HepG2 (cell line): ENCODE measurements around the gene IVD. TPM values are rescaled to one million over a fixed set of nuclear protein-coding genes. Genes with fewer than 3 reads are reported as not detected.

Experiments
- FOXO1 ChIP-seq: sonication (generic); formaldehyde crosslinking; IDR thresholded peaks from 2 replicates; pipeline ENCODE4 v1.4.0; 2020; ENCODE audit warnings: missing genetic modification reagents
- HNF4G ChIP-seq, 2 experiments: sonication (generic) in 1 of 2; formaldehyde crosslinking in 1 of 2; IDR thresholded peaks; 2 replicates each; pipeline versions ENCODE4 v1.4.0 to v1.6.1; 2011 to 2020; ENCODE audit warnings: borderline replicate concordance in 2 of 2, low read depth in 2 of 2, mild to moderate bottlenecking in 2 of 2, low read length in 1 of 2, missing genetic modification reagents in 1 of 2, moderate library complexity in 1 of 2
- MXI1 ChIP-seq: IDR thresholded peaks from 3 replicates; pipeline ENCODE4 v1.6.1; 2012; ENCODE audit warnings: low read depth, low read length, inconsistent platforms, borderline replicate concordance
- NRL ChIP-seq: sonication (generic); formaldehyde crosslinking; IDR thresholded peaks from 2 replicates; pipeline ENCODE4 v1.5.0; 2020; ENCODE audit warnings: missing genetic modification reagents, mild to moderate bottlenecking, moderate library complexity, borderline replicate concordance
- SIN3B ChIP-seq: fragments of 150-350 bp; IDR thresholded peaks from 2 replicates; pipeline ENCODE4 v1.6.1; 2014; ENCODE audit warnings: low read length
- SOX5 ChIP-seq: IDR thresholded peaks from 2 replicates; pipeline ENCODE4 v1.6.1; 2016; ENCODE audit warnings: borderline replicate concordance
- ZFX ChIP-seq: sonication (generic); formaldehyde crosslinking; IDR thresholded peaks from 2 replicates; pipeline ENCODE4 v1.4.0; 2020; ENCODE audit warnings: mild to moderate bottlenecking, low read depth, missing genetic modification reagents, moderate library complexity
- ZNF224 ChIP-seq: sonication (generic); formaldehyde crosslinking; IDR thresholded peaks from 2 replicates; pipeline ENCODE4 v1.5.0; 2020; ENCODE audit warnings: mild to moderate bottlenecking, missing genetic modification reagents
- ZNF343 ChIP-seq: sonication (generic); formaldehyde crosslinking; IDR thresholded peaks from 2 replicates; pipeline ENCODE4 v1.4.0; 2020; ENCODE audit warnings: mild to moderate bottlenecking, missing genetic modification reagents
- polyA plus RNA-seq, 8 experiments: library from polyadenylated mRNA; depleted of rRNA in 3 of 8; stranded (reverse) in 7 of 8; unstranded in 1 of 8; fragments of >200 nt; fragmentation: Illumina TruSeq in 4 of 8; extraction: Trizol in 4 of 8; gene quantifications; 2 replicates each; pipeline versions ENCODE4 v1.2.1 to v1.2.3, GENCODE V29; 2011 to 2016; ENCODE audit warnings: low read depth in 4 of 8, missing spikeins in 1 of 8, mixed read lengths in 1 of 8; ENCODE audit not compliant: insufficient read depth in 1 of 8
- total RNA-seq, 5 experiments: library from RNA; depleted of rRNA; stranded (reverse); fragments of >200 nt; fragmentation: Illumina TruSeq; extraction: Trizol; gene quantifications; 2 replicates each; pipeline ENCODE4 v1.2.3, GENCODE V29; 2016; ENCODE audit warnings: low read depth in 1 of 5
- TF ChIP-seq, protein P1 (sequence below), 2 experiments: sonication (generic) in 1 of 2; formaldehyde crosslinking in 1 of 2; IDR thresholded peaks; 2 replicates each; pipeline versions ENCODE4 v1.6.1 to v1.9.0; 2014 to 2022; ENCODE audit warnings: antibody characterized with exemption in 1 of 2, borderline replicate concordance in 1 of 2, inconsistent platforms in 1 of 2, low read depth in 1 of 2, missing genetic modification reagents in 1 of 2
- TF ChIP-seq, protein P2 (sequence below): conservative IDR thresholded peaks from 2 replicates; pipeline ENCODE4 v1.6.1; 2018; ENCODE audit warnings: missing genetic modification reagents
- TF ChIP-seq, protein P3 (sequence below): IDR thresholded peaks from 2 replicates; pipeline ENCODE4 v1.6.1; 2016; ENCODE audit warnings: missing genetic modification reagents, missing compliant biosample characterization
- TF ChIP-seq, protein P4 (sequence below): sonication (generic); formaldehyde crosslinking; conservative IDR thresholded peaks from 2 replicates; pipeline ENCODE4 v1.8.0; 2022; ENCODE audit warnings: mild to moderate bottlenecking, moderate library complexity, missing genetic modification reagents
- TF ChIP-seq, protein P5 (sequence below): sonication (generic); formaldehyde crosslinking; IDR thresholded peaks from 2 replicates; pipeline ENCODE4 v1.4.0; 2020; ENCODE audit warnings: mild to moderate bottlenecking, missing genetic modification reagents

The IVD gene
- total and polyA plus RNA-seq, 2 of the 13 experiments (the other 11 are each of a cell fraction or from before 2014, with no cell fraction given): 48.0 to 53.9 TPM

DNA sequence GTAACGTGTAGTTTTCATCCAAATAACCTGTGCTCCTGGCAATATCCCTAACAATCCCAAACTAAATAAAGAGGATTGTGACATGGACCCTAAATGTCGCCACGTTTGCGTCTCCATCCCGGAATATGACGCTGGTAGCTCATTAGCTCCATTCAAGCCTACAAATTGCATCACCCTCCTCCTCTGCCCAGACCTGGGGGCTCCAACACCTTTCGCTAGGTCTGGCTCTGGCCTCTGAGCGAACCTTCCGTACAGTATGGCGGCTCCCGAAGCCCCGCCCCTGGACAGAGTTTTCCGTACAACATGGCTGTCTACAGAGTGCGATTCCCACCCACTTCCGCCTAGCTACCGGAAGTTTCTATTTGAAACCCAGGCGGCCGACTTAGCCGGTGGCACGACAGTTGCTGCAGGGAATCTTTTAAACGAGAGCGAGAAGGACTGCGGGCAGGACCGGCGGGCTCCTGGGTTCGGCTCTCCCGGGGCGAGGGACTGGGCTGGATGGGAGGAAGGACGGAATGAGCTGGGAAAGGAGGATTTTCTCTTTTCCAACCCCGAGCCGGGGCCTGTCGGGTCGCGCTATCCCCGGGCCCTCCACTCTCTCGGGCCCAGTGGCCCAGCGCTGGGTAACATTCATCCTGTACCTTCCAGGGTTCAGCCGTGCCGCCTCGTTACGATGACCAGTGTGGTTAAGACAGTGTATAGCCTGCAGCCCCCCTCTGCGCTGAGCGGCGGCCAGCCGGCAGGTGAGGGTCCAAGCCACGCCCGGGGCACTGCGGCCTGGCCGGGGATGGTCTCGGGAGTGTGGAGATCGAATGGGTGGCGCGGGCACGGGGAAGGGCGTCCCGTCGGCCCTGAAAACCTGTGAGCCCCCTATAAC is 22.8 kb upstream of the IVD start, which contains the start of gene KNSTRN (continued):
- TF ChIP-seq, protein P1, sequence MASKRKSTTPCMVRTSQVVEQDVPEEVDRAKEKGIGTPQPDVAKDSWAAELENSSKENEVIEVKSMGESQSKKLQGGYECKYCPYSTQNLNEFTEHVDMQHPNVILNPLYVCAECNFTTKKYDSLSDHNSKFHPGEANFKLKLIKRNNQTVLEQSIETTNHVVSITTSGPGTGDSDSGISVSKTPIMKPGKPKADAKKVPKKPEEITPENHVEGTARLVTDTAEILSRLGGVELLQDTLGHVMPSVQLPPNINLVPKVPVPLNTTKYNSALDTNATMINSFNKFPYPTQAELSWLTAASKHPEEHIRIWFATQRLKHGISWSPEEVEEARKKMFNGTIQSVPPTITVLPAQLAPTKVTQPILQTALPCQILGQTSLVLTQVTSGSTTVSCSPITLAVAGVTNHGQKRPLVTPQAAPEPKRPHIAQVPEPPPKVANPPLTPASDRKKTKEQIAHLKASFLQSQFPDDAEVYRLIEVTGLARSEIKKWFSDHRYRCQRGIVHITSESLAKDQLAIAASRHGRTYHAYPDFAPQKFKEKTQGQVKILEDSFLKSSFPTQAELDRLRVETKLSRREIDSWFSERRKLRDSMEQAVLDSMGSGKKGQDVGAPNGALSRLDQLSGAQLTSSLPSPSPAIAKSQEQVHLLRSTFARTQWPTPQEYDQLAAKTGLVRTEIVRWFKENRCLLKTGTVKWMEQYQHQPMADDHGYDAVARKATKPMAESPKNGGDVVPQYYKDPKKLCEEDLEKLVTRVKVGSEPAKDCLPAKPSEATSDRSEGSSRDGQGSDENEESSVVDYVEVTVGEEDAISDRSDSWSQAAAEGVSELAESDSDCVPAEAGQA (IDR thresholded peaks at IDR 0.05; ENCODE audit: low read depth): 0 out of 2 replicates have a peak, but pooled peaks have one; percentile 43
- TF ChIP-seq, protein P1 (CRISPR knock-in tag; IDR thresholded peaks at IDR 0.05; ENCODE audit: borderline replicate concordance): no peak
- TF ChIP-seq MXI1 (peak; percentile 83; the same call in 1 of the 3 replicates), ZNF343 (peak; percentile 77; the same call in 1 of the 2 replicates), ZNF224 (CRISPR knock-in tag) (peak; percentile 82; the same call in 1 of the 2 replicates), FOXO1 (CRISPR knock-in tag) (no peak), SIN3B (peak; percentile 87; the same call in 1 of the 2 replicates), NRL (CRISPR knock-in tag) (peak; percentile 89), SOX5 (0 out of 2 replicates have a peak, but pooled peaks have one; percentile 15), HNF4G (IDR thresholded peaks at IDR 0.05; ENCODE audit: borderline replicate concordance, low read depth, low read length) (no peak), HNF4G (CRISPR knock-in tag; IDR thresholded peaks at IDR 0.05; ENCODE audit: borderline replicate concordance, low read depth) (0 out of 2 replicates have a peak, but pooled peaks have one; percentile 22), ZFX (CRISPR knock-in tag) (peak; percentile 90; the same call in 1 of the 2 replicates)
- TF ChIP-seq, protein P2, sequence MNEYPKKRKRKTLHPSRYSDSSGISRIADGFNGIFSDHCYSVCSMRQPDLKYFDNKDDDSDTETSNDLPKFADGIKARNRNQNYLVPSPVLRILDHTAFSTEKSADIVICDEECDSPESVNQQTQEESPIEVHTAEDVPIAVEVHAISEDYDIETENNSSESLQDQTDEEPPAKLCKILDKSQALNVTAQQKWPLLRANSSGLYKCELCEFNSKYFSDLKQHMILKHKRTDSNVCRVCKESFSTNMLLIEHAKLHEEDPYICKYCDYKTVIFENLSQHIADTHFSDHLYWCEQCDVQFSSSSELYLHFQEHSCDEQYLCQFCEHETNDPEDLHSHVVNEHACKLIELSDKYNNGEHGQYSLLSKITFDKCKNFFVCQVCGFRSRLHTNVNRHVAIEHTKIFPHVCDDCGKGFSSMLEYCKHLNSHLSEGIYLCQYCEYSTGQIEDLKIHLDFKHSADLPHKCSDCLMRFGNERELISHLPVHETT (CRISPR knock-in tag): no peak
- TF ChIP-seq, protein P3, sequence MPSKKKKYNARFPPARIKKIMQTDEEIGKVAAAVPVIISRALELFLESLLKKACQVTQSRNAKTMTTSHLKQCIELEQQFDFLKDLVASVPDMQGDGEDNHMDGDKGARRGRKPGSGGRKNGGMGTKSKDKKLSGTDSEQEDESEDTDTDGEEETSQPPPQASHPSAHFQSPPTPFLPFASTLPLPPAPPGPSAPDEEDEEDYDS: peak; percentile 47
- TF ChIP-seq, protein P4, sequence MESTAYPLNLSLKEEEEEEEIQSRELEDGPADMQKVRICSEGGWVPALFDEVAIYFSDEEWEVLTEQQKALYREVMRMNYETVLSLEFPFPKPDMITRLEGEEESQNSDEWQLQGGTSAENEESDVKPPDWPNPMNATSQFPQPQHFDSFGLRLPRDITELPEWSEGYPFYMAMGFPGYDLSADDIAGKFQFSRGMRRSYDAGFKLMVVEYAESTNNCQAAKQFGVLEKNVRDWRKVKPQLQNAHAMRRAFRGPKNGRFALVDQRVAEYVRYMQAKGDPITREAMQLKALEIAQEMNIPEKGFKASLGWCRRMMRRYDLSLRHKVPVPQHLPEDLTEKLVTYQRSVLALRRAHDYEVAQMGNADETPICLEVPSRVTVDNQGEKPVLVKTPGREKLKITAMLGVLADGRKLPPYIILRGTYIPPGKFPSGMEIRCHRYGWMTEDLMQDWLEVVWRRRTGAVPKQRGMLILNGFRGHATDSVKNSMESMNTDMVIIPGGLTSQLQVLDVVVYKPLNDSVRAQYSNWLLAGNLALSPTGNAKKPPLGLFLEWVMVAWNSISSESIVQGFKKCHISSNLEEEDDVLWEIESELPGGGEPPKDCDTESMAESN (CRISPR knock-in tag): no peak
- TF ChIP-seq, protein P5, sequence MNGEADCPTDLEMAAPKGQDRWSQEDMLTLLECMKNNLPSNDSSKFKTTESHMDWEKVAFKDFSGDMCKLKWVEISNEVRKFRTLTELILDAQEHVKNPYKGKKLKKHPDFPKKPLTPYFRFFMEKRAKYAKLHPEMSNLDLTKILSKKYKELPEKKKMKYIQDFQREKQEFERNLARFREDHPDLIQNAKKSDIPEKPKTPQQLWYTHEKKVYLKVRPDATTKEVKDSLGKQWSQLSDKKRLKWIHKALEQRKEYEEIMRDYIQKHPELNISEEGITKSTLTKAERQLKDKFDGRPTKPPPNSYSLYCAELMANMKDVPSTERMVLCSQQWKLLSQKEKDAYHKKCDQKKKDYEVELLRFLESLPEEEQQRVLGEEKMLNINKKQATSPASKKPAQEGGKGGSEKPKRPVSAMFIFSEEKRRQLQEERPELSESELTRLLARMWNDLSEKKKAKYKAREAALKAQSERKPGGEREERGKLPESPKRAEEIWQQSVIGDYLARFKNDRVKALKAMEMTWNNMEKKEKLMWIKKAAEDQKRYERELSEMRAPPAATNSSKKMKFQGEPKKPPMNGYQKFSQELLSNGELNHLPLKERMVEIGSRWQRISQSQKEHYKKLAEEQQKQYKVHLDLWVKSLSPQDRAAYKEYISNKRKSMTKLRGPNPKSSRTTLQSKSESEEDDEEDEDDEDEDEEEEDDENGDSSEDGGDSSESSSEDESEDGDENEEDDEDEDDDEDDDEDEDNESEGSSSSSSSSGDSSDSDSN (CRISPR knock-in tag): peak; percentile 82
